ENCODE results near the gene SHROOM1. TPM values are rescaled to one million over a fixed set of nuclear protein-coding genes. Genes with fewer than 3 reads are reported as not detected.

Gene SHROOM1
- total RNA-seq, 1 experiment from 2014 or later, result 1.6 TPM

- no peak overlapping the region for H3K4me2 ChIP-seq (ENCODE audit: low read depth, low read length, poor library complexity, severe bottlenecking)
- no peaks in the 10 kb centered on the region for H3K36me3 ChIP-seq (ENCODE audit: insufficient read depth, low read length)
- H3K27ac ChIP-seq (ENCODE audit: low read length), result no peak overlapping the region
- no peak overlapping the region for H3K9ac ChIP-seq (ENCODE audit: low read length)
- H3K4me3 ChIP-seq (ENCODE audit: low read length), result no peak overlapping the region
- no peaks in the 10 kb centered on the region for H3K9me2 ChIP-seq (replicated peaks; ENCODE audit: insufficient read depth, low read length)
- no peaks in the 10 kb centered on the region for H3K9me3 ChIP-seq (ENCODE audit: low read length)
- H3K27me3 ChIP-seq (ENCODE audit: low read length), result no peaks in the 10 kb centered on the region
- no peak for DNase-seq
- H3K79me2 ChIP-seq (ENCODE audit: low read length), result no peaks in the 10 kb centered on the region
- H2AFZ ChIP-seq (ENCODE audit: low read length), result no peak overlapping the region
- no peaks in the 10 kb centered on the region for H4K20me1 ChIP-seq (ENCODE audit: insufficient read depth, low read depth, low read length)
- H3K4me1 ChIP-seq (ENCODE audit: low read length), result no peaks in the 10 kb centered on the region
Measured at GRCh38 chr5:132817011-132817410, 13.4 kb downstream of the SHROOM1 start.

- DNase-seq, result no peak
- H3K9me2 ChIP-seq (replicated peaks; ENCODE audit: insufficient read depth, low read length), result no peaks in the 10 kb centered on the region
- H3K36me3 ChIP-seq (ENCODE audit: insufficient read depth, low read length), result no peaks in the 10 kb centered on the region
- H3K4me2 ChIP-seq (ENCODE audit: low read depth, low read length, poor library complexity, severe bottlenecking), result no peak overlapping the region
- no peaks in the 10 kb centered on the region for H3K9me3 ChIP-seq (ENCODE audit: low read length)
- H2AFZ ChIP-seq (ENCODE audit: low read length), result no peak overlapping the region
- no peaks in the 10 kb centered on the region for H4K20me1 ChIP-seq (ENCODE audit: insufficient read depth, low read depth, low read length)
- no peak overlapping the region for H3K27ac ChIP-seq (ENCODE audit: low read length)
- H3K9ac ChIP-seq (ENCODE audit: low read length), result no peak overlapping the region
- no peak overlapping the region for H3K4me3 ChIP-seq (ENCODE audit: low read length)
- no peaks in the 10 kb centered on the region for H3K4me1 ChIP-seq (ENCODE audit: low read length)
- no peaks in the 10 kb centered on the region for H3K79me2 ChIP-seq (ENCODE audit: low read length)
- no peaks in the 10 kb centered on the region for H3K27me3 ChIP-seq (ENCODE audit: low read length)
Measured at GRCh38 chr5:132816554-132816953, 13.9 kb downstream of the SHROOM1 start.

GRCh38 chr5:132816083-132816482, 14.4 kb downstream of the SHROOM1 start:
- H3K9ac ChIP-seq (ENCODE audit: low read length), result no peak overlapping the region
- no peaks in the 10 kb centered on the region for H3K79me2 ChIP-seq (ENCODE audit: low read length)
- H3K9me3 ChIP-seq (ENCODE audit: low read length), result no peaks in the 10 kb centered on the region
- no peak overlapping the region for H2AFZ ChIP-seq (ENCODE audit: low read length)
- DNase-seq, result no peak
- no peaks in the 10 kb centered on the region for H3K4me1 ChIP-seq (ENCODE audit: low read length)
- no peaks in the 10 kb centered on the region for H3K9me2 ChIP-seq (replicated peaks; ENCODE audit: insufficient read depth, low read length)
- H3K36me3 ChIP-seq (ENCODE audit: insufficient read depth, low read length), result no peaks in the 10 kb centered on the region
- H3K4me3 ChIP-seq (ENCODE audit: low read length), result no peak overlapping the region
- no peak overlapping the region for H3K27ac ChIP-seq (ENCODE audit: low read length)
- no peaks in the 10 kb centered on the region for H3K27me3 ChIP-seq (ENCODE audit: low read length)
- H4K20me1 ChIP-seq (ENCODE audit: insufficient read depth, low read depth, low read length), result no peaks in the 10 kb centered on the region
- H3K4me2 ChIP-seq (ENCODE audit: low read depth, low read length, poor library complexity, severe bottlenecking), result no peak overlapping the region

GRCh38 chr5:132815454-132815853, 15.0 kb downstream of the SHROOM1 start:
- Histone ChIP-seq H3K4me3 (ENCODE audit: low read length) (no peak overlapping the region), H4K20me1 (ENCODE audit: insufficient read depth, low read depth, low read length) (no peaks in the 10 kb centered on the region), H3K27ac (ENCODE audit: low read length) (no peak overlapping the region), H3K79me2 (ENCODE audit: low read length) (no peaks in the 10 kb centered on the region), H3K9me3 (ENCODE audit: low read length) (no peaks in the 10 kb centered on the region), H3K4me1 (ENCODE audit: low read length) (no peaks in the 10 kb centered on the region), H3K4me2 (ENCODE audit: low read depth, low read length, poor library complexity, severe bottlenecking) (no peak overlapping the region), H2AFZ (ENCODE audit: low read length) (no peak overlapping the region), H3K9me2 (replicated peaks; ENCODE audit: insufficient read depth, low read length) (no peaks in the 10 kb centered on the region), H3K9ac (ENCODE audit: low read length) (no peak overlapping the region), H3K36me3 (ENCODE audit: insufficient read depth, low read length) (no peaks in the 10 kb centered on the region), H3K27me3 (ENCODE audit: low read length) (no peaks in the 10 kb centered on the region)
- no peak for DNase-seq

- H2AFZ ChIP-seq (ENCODE audit: low read length), result no peak overlapping the region
- H3K9ac ChIP-seq (ENCODE audit: low read length), result no peak overlapping the region
- H3K27me3 ChIP-seq (ENCODE audit: low read length), result no peaks in the 10 kb centered on the region
- no peaks in the 10 kb centered on the region for H3K4me1 ChIP-seq (ENCODE audit: low read length)
- no peaks in the 10 kb centered on the region for H3K9me2 ChIP-seq (replicated peaks; ENCODE audit: insufficient read depth, low read length)
- H4K20me1 ChIP-seq (ENCODE audit: insufficient read depth, low read depth, low read length), result no peaks in the 10 kb centered on the region
- H3K27ac ChIP-seq (ENCODE audit: low read length), result no peak overlapping the region
- no peak overlapping the region for H3K4me2 ChIP-seq (ENCODE audit: low read depth, low read length, poor library complexity, severe bottlenecking)
- H3K79me2 ChIP-seq (ENCODE audit: low read length), result no peaks in the 10 kb centered on the region
- no peaks in the 10 kb centered on the region for H3K9me3 ChIP-seq (ENCODE audit: low read length)
- H3K4me3 ChIP-seq (ENCODE audit: low read length), result no peak overlapping the region
- DNase-seq, result no peak
- no peaks in the 10 kb centered on the region for H3K36me3 ChIP-seq (ENCODE audit: insufficient read depth, low read length)
Measured at GRCh38 chr5:132814503-132815294, 15.7 kb downstream of the SHROOM1 start.

- Histone ChIP-seq H3K36me3 (ENCODE audit: insufficient read depth, low read length) (no peaks in the 10 kb centered on the region), H3K79me2 (ENCODE audit: low read length) (no peaks in the 10 kb centered on the region), H3K27ac (ENCODE audit: low read length) (no peak overlapping the region), H3K9ac (ENCODE audit: low read length) (no peak overlapping the region), H3K4me3 (ENCODE audit: low read length) (no peak overlapping the region), H4K20me1 (ENCODE audit: insufficient read depth, low read depth, low read length) (no peaks in the 10 kb centered on the region), H2AFZ (ENCODE audit: low read length) (no peak overlapping the region), H3K4me1 (ENCODE audit: low read length) (no peaks in the 10 kb centered on the region), H3K4me2 (ENCODE audit: low read depth, low read length, poor library complexity, severe bottlenecking) (no peak overlapping the region), H3K27me3 (ENCODE audit: low read length) (no peaks in the 10 kb centered on the region), H3K9me2 (replicated peaks; ENCODE audit: insufficient read depth, low read length) (no peaks in the 10 kb centered on the region), H3K9me3 (ENCODE audit: low read length) (no peaks in the 10 kb centered on the region)
- DNase-seq, result no peak
Measured at GRCh38 chr5:132813599-132814502, 16.6 kb downstream of the SHROOM1 start.

GRCh38 chr5:132812781-132813598, 17.5 kb downstream of the SHROOM1 start, which contains the start of gene SOWAHA:
Gene SOWAHA (plus strand): TSS chr5:132813302. CDS start chr5:132813622, 320 bp downstream.
- Histone ChIP-seq H2AFZ (ENCODE audit: low read length) (no peak within 1 kb of the TSS), H3K4me2 (ENCODE audit: low read depth, low read length, poor library complexity, severe bottlenecking) (no peak within 1 kb of the TSS), H3K79me2 (ENCODE audit: low read length) (no peaks in the 10 kb centered on the region), H3K9me3 (ENCODE audit: low read length) (no peaks in the 10 kb centered on the region), H3K27ac (ENCODE audit: low read length) (no peak within 1 kb of the TSS), H3K4me3 (ENCODE audit: low read length) (no peak within 1 kb of the TSS), H3K4me1 (ENCODE audit: low read length) (no peaks in the 10 kb centered on the region), H4K20me1 (ENCODE audit: insufficient read depth, low read depth, low read length) (no peaks in the 10 kb centered on the region), H3K36me3 (ENCODE audit: insufficient read depth, low read length) (no peaks in the 10 kb centered on the region), H3K9me2 (replicated peaks; ENCODE audit: insufficient read depth, low read length) (no peaks in the 10 kb centered on the region), H3K9ac (ENCODE audit: low read length) (no peak within 1 kb of the TSS), H3K27me3 (ENCODE audit: low read length) (no peaks in the 10 kb centered on the region)
- no peak for DNase-seq
